ENCODE results near the gene POLH.
"Not testable (repeated sequence)": the region's sequence is repeated elsewhere in the genome, so short reads cannot be mapped to it uniquely, and the experiment has no call there.

The POLH gene

GRCh38 chr6:43630980-43631619 lies 55.1 kb downstream of the POLH start:
- no peak for DNase-seq (ENCODE audit: low read depth)

- DNase-seq (ENCODE audit: low read depth) = not testable (repeated sequence)
Observed at GRCh38 chr6:43633002-43633401, 57.0 kb downstream of the POLH start.

GRCh38 chr6:43634702-43635303 lies 58.8 kb downstream of the POLH start:
- no peak for DNase-seq (ENCODE audit: low read depth)

GRCh38 chr6:43635387-43636307 lies 59.7 kb downstream of the POLH start, which contains the start of gene MAD2L1BP:
Gene MAD2L1BP, plus strand, starts transcription at chr6:43635840. Its CDS starts 36 bp downstream, at chr6:43635876.
- peak; percentile 81 for DNase-seq (ENCODE audit: low read depth)

GRCh38 chr6:43636308-43636659 lies 60.3 kb downstream of the POLH start:
- no peak for DNase-seq (ENCODE audit: low read depth)

- DNase-seq (ENCODE audit: low read depth) = no peak
Observed at GRCh38 chr6:43639984-43640800, 64.2 kb downstream of the POLH start.

- peak; percentile 35 for DNase-seq (ENCODE audit: low read depth)
Observed at GRCh38 chr6:43644940-43645612, 69.1 kb downstream of the POLH start, which contains the start of gene RSPH9. Gene RSPH9, plus strand, starts transcription at chr6:43645036. Its CDS starts 63 bp downstream, at chr6:43645099.

- no peak for DNase-seq (ENCODE audit: low read depth)
Observed at GRCh38 chr6:43645613-43645964, 69.6 kb downstream of the POLH start.

- DNase-seq (ENCODE audit: low read depth) = no peak
Observed at GRCh38 chr6:43647613-43648012, 71.6 kb downstream of the POLH start.

GRCh38 chr6:43648248-43648647 lies 72.3 kb downstream of the POLH start:
- no peak for DNase-seq (ENCODE audit: low read depth)

GRCh38 chr6:43652822-43653221 lies 76.8 kb downstream of the POLH start:
- not testable (repeated sequence) for DNase-seq (ENCODE audit: low read depth)

- no peak for DNase-seq (ENCODE audit: low read depth)
Observed at GRCh38 chr6:43657221-43657802, 81.3 kb downstream of the POLH start.

- no peak for DNase-seq (ENCODE audit: low read depth)
Observed at GRCh38 chr6:43658161-43658560, 82.2 kb downstream of the POLH start.

- not testable (repeated sequence) for DNase-seq (ENCODE audit: low read depth)
Observed at GRCh38 chr6:43662948-43663347, 87.0 kb downstream of the POLH start.
